MG63 (cell line): ENCODE measurements around the gene RPS25. TPM values are rescaled to one million over a fixed set of nuclear protein-coding genes. Genes with fewer than 3 reads are reported as not detected.

Source experiments
- total RNA-seq: library from RNA; depleted of rRNA; stranded (reverse); fragments of >200 nt; shearing (Covaris generic); gene quantifications from 2 replicates; pipeline ENCODE4 v1.2.3, GENCODE V29; 2014; ENCODE audit warnings: low replicate concordance; rRNA removed

RPS25 gene
- total RNA-seq, 1 experiment from 2014 or later: 1,989 TPM

Other genes starting within 250 kb of the RPS25 start
- gene DDX6, start 227.2 kb downstream of the RPS25 start, total RNA-seq: 51.6 and 77.3 TPM in 2 replicates
- not detected in 2 replicates for gene CXCR5, start 134.5 kb downstream of the RPS25 start, total RNA-seq
- gene BCL9L, start 92.4 kb downstream of the RPS25 start, total RNA-seq: 1.8 and 2.3 TPM in 2 replicates
- gene UPK2, start 62.0 kb downstream of the RPS25 start, total RNA-seq: not detected in 2 replicates
- not detected in 2 replicates for gene FOXR1, start 46.6 kb downstream of the RPS25 start, total RNA-seq
- gene CENATAC, start 20.2 kb downstream of the RPS25 start, total RNA-seq: 3.4 and 12.7 TPM in 2 replicates
- 54.2 and 91.6 TPM in 2 replicates for gene TRAPPC4, start 423 bp upstream of the RPS25 start, total RNA-seq
- 1.2 and 2.6 TPM in 2 replicates for gene SLC37A4, start 12.5 kb upstream of the RPS25 start, total RNA-seq
- 137 and 228 TPM in 2 replicates for gene HYOU1, start 38.9 kb upstream of the RPS25 start, total RNA-seq
- gene VPS11, start 49.5 kb upstream of the RPS25 start, total RNA-seq: 9.1 and 14.2 TPM in 2 replicates
- 35.5 and 54.7 TPM in 2 replicates for gene HMBS, start 66.5 kb upstream of the RPS25 start, total RNA-seq
- 7.9 and 18.4 TPM in 2 replicates for gene DPAGT1, start 83.5 kb upstream of the RPS25 start, total RNA-seq
- gene C2CD2L, start 89.0 kb upstream of the RPS25 start, total RNA-seq: 2.9 and 5.1 TPM in 2 replicates
- gene HINFP, start 103.2 kb upstream of the RPS25 start, total RNA-seq: 8.3 and 27.5 TPM in 2 replicates
- gene ABCG4, start 130.7 kb upstream of the RPS25 start, total RNA-seq: not detected in 2 replicates
- gene NLRX1, start 150.4 kb upstream of the RPS25 start, total RNA-seq: 12.9 and 16.8 TPM in 2 replicates
- gene NHERF4, start 167.1 kb upstream of the RPS25 start, total RNA-seq: not detected in 2 replicates
- 5.7 and 6.2 TPM in 2 replicates for gene CBL, start 188.0 kb upstream of the RPS25 start, total RNA-seq